Hindlimb muscle (tissue), 1 donor: Measurements from ENCODE around the gene PRSS53. TPM values are rescaled to one million over a fixed set of nuclear protein-coding genes. Genes with fewer than 3 reads are reported as not detected.
"Not testable (repeated sequence)": the region's sequence is repeated elsewhere in the genome, so short reads cannot be mapped to it uniquely, and the experiment has no call there.

ENCODE experiments used
- DNase-seq: peaks from one replicate; pipeline ENCODE4 v3.0.0-alpha.2; 2013
- polyA plus RNA-seq: library from polyadenylated mRNA; unstranded; fragments of 120-200 nt; gene quantifications from one replicate; pipeline ENCODE4 v1.2.1, GENCODE V29; 2013; ENCODE audit not compliant: insufficient read length

PRSS53 gene
- polyA plus RNA-seq, 1 donor, result 5.8 TPM

- DNase-seq, result peak; percentile 98
Measured at GRCh38 chr16:31117384-31118222, 28.9 kb upstream of the PRSS53 start, which contains the start of gene KAT8. TSS of gene KAT8 (plus strand) at chr16:31117664. CDS start at chr16:31117682, 18 bp downstream.

- DNase-seq, result no peak
Measured at GRCh38 chr16:31114468-31114867, 25.7 kb upstream of the PRSS53 start.

GRCh38 chr16:31113121-31114120, 24.7 kb upstream of the PRSS53 start:
- DNase-seq, result no peak

GRCh38 chr16:31112711-31113110, 24.0 kb upstream of the PRSS53 start:
- no peak for DNase-seq

GRCh38 chr16:31111881-31112466, 23.2 kb upstream of the PRSS53 start:
- no peak for DNase-seq

GRCh38 chr16:31110106-31111034, 21.6 kb upstream of the PRSS53 start:
- no peak for DNase-seq

- no peak for DNase-seq
Measured at GRCh38 chr16:31109622-31110021, 20.9 kb upstream of the PRSS53 start.

- no peak for DNase-seq
Measured at GRCh38 chr16:31108794-31109558, 20.2 kb upstream of the PRSS53 start.

- DNase-seq, result peak; percentile 73
Measured at GRCh38 chr16:31108035-31108793, 19.5 kb upstream of the PRSS53 start, which contains the start of gene BCKDK. TSS of gene BCKDK (plus strand) at chr16:31108386. CDS start at chr16:31109224, 838 bp downstream.

- no peak for DNase-seq
Measured at GRCh38 chr16:31107465-31107867, 18.7 kb upstream of the PRSS53 start.

GRCh38 chr16:31106509-31107464, 18.0 kb upstream of the PRSS53 start:
- no peak for DNase-seq

GRCh38 chr16:31105677-31106213, 17.0 kb upstream of the PRSS53 start:
- peak; percentile 64 for DNase-seq

GRCh38 chr16:31100876-31101641, 12.3 kb upstream of the PRSS53 start:
- not testable (repeated sequence) for DNase-seq

- DNase-seq, result no peak
Measured at GRCh38 chr16:31099860-31100638, 11.3 kb upstream of the PRSS53 start.

- DNase-seq, result peak; percentile 93
Measured at GRCh38 chr16:31094424-31095120, 5.8 kb upstream of the PRSS53 start, which contains the start of gene VKORC1. TSS of gene VKORC1 (minus strand) at chr16:31094797. CDS start at chr16:31094729, 68 bp downstream.

- no peak for DNase-seq
Measured at GRCh38 chr16:31094088-31094423, 5.3 kb upstream of the PRSS53 start.
